Measurements from ENCODE around the gene DNAH10.

Gene DNAH10

GRCh38 chr12:123843912-123844748, 82.0 kb downstream of the DNAH10 start:
- no peaks in the 10 kb centered on the region for H3K27me3 ChIP-seq (ENCODE audit: control insufficient read depth, insufficient read depth, low read length)
- H3K4me1 ChIP-seq (ENCODE audit: control insufficient read depth, insufficient read depth, low read length) = no peaks in the 10 kb centered on the region
- no peaks in the 10 kb centered on the region for H3K9me3 ChIP-seq (ENCODE audit: control insufficient read depth, insufficient read depth, low read depth, low read length)
- no peak overlapping the region for H3K27ac ChIP-seq (ENCODE audit: low read depth, low read length)
- H3K4me3 ChIP-seq (ENCODE audit: low read depth, low read length) = no peak overlapping the region
- H3K9ac ChIP-seq (ENCODE audit: low read length) = no peak overlapping the region
- no peaks in the 10 kb centered on the region for H3K36me3 ChIP-seq (ENCODE audit: control insufficient read depth, insufficient read depth, low read length)

DNA sequence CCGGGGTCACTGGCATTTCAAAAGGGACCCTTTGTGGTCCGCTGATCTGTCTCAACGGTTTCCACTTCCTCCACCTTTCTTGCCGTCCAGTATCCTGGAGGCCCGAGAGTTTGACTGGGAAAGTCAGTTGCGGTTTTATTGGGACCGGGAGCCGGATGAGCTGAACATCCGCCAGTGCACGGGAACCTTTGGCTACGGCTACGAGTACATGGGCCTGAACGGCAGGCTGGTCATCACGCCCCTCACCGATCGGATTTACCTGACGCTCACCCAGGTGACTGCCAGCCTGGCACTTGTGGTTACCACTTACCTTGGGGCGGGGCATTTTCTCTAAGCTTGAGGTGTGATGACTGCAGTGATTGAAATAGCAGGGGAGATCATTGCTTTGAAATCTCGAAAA, 83.8 kb downstream of the DNAH10 start:
- Histone ChIP-seq H3K27ac (ENCODE audit: low read depth, low read length) (no peak overlapping the region), H3K4me3 (ENCODE audit: low read depth, low read length) (no peak overlapping the region), H3K4me1 (ENCODE audit: control insufficient read depth, insufficient read depth, low read length) (no peaks in the 10 kb centered on the region), H3K9ac (ENCODE audit: low read length) (no peak overlapping the region), H3K27me3 (ENCODE audit: control insufficient read depth, insufficient read depth, low read length) (no peaks in the 10 kb centered on the region), H3K9me3 (ENCODE audit: control insufficient read depth, insufficient read depth, low read depth, low read length) (no peaks in the 10 kb centered on the region), H3K36me3 (ENCODE audit: control insufficient read depth, insufficient read depth, low read length) (no peaks in the 10 kb centered on the region)

DNA sequence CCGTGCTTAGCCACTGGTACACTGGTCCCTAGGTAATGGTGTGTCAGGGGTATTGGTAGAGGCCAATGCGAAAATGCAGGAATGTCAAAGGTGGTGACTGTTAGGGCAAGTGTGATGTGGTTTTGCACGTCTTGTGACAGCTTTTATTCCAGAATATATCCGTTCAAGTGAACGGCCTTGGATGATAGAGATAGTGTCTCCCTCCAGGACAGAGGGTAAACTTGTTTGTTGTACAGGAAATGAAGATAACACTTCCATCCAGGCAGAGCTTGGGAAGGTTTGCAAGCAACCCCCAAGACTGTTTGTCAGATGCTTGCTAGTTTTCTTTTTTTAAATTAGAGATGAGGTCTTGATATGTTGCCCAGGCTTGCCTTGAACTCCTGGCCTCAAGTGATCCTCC, 84.2 kb downstream of the DNAH10 start:
- no peak overlapping the region for H3K27ac ChIP-seq (ENCODE audit: low read depth, low read length)
- no peak overlapping the region for H3K9ac ChIP-seq (ENCODE audit: low read length)
- H3K4me3 ChIP-seq (ENCODE audit: low read depth, low read length) = no peak overlapping the region
- no peaks in the 10 kb centered on the region for H3K36me3 ChIP-seq (ENCODE audit: control insufficient read depth, insufficient read depth, low read length)
- no peaks in the 10 kb centered on the region for H3K4me1 ChIP-seq (ENCODE audit: control insufficient read depth, insufficient read depth, low read length)
- H3K9me3 ChIP-seq (ENCODE audit: control insufficient read depth, insufficient read depth, low read depth, low read length) = no peaks in the 10 kb centered on the region
- no peaks in the 10 kb centered on the region; the same call in 1 of the 2 replicates for H3K27me3 ChIP-seq (ENCODE audit: control insufficient read depth, insufficient read depth, low read length)

GRCh38 chr12:123847019-123847418, 84.9 kb downstream of the DNAH10 start:
- H3K27me3 ChIP-seq (ENCODE audit: control insufficient read depth, insufficient read depth, low read length) = no peaks in the 10 kb centered on the region; the same call in 1 of the 2 replicates
- H3K4me1 ChIP-seq (ENCODE audit: control insufficient read depth, insufficient read depth, low read length) = no peaks in the 10 kb centered on the region
- no peak overlapping the region for H3K4me3 ChIP-seq (ENCODE audit: low read depth, low read length)
- H3K9me3 ChIP-seq (ENCODE audit: control insufficient read depth, insufficient read depth, low read depth, low read length) = no peaks in the 10 kb centered on the region
- no peaks in the 10 kb centered on the region for H3K36me3 ChIP-seq (ENCODE audit: control insufficient read depth, insufficient read depth, low read length)
- H3K9ac ChIP-seq (ENCODE audit: low read length) = no peak overlapping the region
- no peak overlapping the region for H3K27ac ChIP-seq (ENCODE audit: low read depth, low read length)

GRCh38 chr12:123847876-123848275, 85.8 kb downstream of the DNAH10 start:
- Histone ChIP-seq H3K9ac (ENCODE audit: low read length) (no peak overlapping the region), H3K36me3 (ENCODE audit: control insufficient read depth, insufficient read depth, low read length) (no peaks in the 10 kb centered on the region), H3K27ac (ENCODE audit: low read depth, low read length) (no peak overlapping the region), H3K4me1 (ENCODE audit: control insufficient read depth, insufficient read depth, low read length) (no peaks in the 10 kb centered on the region), H3K4me3 (ENCODE audit: low read depth, low read length) (no peak overlapping the region), H3K9me3 (ENCODE audit: control insufficient read depth, insufficient read depth, low read depth, low read length) (no peaks in the 10 kb centered on the region), H3K27me3 (ENCODE audit: control insufficient read depth, insufficient read depth, low read length) (no peaks in the 10 kb centered on the region; the same call in 1 of the 2 replicates)

- Histone ChIP-seq H3K9me3 (ENCODE audit: control insufficient read depth, insufficient read depth, low read depth, low read length) (no peaks in the 10 kb centered on the region), H3K27me3 (ENCODE audit: control insufficient read depth, insufficient read depth, low read length) (peaks cover 4% of the 10 kb centered on the region; the same call in 1 of the 2 replicates), H3K9ac (ENCODE audit: low read length) (no peak overlapping the region), H3K36me3 (ENCODE audit: control insufficient read depth, insufficient read depth, low read length) (no peaks in the 10 kb centered on the region), H3K4me3 (ENCODE audit: low read depth, low read length) (no peak overlapping the region), H3K4me1 (ENCODE audit: control insufficient read depth, insufficient read depth, low read length) (no peaks in the 10 kb centered on the region), H3K27ac (ENCODE audit: low read depth, low read length) (no peak overlapping the region)
Observed at GRCh38 chr12:123849517-123849916, 87.4 kb downstream of the DNAH10 start.

DNA sequence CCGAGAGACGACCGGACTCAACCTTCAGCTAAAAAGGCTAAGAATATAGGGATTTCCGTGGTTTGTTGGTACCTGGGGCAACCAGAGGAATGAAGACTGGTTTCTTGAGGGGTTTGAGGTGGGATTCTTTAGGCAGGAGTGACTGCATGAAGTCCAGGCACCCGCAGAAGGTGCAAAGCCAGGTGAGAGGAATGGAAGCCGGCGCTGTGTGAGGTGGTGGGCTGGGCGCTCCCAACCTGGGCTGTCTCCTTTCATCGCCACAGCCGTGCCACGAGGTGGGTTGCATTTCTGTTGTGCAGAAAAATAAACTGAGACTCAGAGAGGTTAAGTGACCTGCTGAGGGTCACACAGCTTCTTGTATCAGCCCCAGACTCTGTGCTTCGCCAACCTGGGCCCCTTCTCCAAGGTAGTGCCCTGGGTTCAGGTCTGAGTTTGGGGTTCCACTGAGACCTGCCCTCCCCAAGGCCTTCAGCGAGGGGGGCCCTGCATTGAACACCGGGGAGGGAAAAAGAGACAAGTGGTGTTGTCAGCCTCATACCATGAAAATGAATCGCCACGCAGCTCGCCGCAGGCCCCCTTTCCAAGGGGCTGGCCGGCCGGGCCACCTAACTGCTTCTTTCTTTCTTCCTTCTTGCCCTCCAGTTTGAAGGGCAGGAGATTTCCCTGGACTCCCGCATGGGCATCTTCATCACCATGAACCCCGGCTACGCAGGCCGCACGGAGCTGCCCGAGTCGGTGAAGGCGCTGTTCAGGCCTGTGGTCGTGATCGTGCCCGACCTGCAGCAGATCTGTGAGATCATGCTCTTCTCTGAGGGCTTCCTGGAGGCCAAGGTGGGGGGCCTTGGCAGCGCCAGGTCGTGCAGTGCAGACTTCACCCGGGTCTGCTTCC, 88.4 kb downstream of the DNAH10 start:
- Histone ChIP-seq H3K36me3 (ENCODE audit: control insufficient read depth, insufficient read depth, low read length) (no peaks in the 10 kb centered on the region), H3K27ac (ENCODE audit: low read depth, low read length) (no peak overlapping the region), H3K4me3 (ENCODE audit: low read depth, low read length) (no peak overlapping the region), H3K27me3 (ENCODE audit: control insufficient read depth, insufficient read depth, low read length) (peaks cover 5% of the 10 kb centered on the region; the same call in 1 of the 2 replicates), H3K9ac (ENCODE audit: low read length) (no peak overlapping the region), H3K4me1 (ENCODE audit: control insufficient read depth, insufficient read depth, low read length) (no peaks in the 10 kb centered on the region), H3K9me3 (ENCODE audit: control insufficient read depth, insufficient read depth, low read depth, low read length) (no peaks in the 10 kb centered on the region)

DNA sequence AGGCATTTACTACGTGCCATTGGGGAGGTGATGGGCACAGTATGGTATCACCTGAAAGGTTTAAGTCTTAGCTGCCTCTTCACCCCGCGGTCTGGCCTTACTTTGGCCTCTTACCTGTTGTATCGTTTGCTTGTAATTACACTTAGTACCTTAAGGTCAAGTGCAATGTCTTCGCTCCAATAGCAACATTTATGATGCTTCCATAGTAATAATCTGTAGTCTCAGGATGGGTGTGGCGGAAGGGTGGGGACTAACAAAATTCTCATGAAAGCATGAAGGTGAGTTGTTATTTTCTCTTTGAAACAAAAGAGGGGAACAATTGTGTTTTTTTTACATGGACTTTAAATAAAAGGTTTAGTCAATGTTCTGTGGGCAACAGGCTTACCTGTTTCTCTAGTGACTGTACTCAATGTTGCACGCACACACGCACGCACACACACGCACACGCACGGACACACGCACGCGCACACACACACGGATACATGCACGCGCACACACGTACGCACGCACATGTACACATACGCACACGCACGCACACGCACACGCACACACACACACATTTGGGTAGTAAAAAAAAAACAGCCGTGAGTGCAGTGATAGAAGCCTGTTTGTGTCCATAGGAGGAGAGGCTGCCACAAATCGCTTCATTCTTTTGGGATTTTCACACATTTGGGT, 91.4 kb downstream of the DNAH10 start:
- H3K36me3 ChIP-seq (ENCODE audit: control insufficient read depth, insufficient read depth, low read length) = no peaks in the 10 kb centered on the region
- H3K27ac ChIP-seq (ENCODE audit: low read depth, low read length) = no peak overlapping the region
- peaks cover 5% of the 10 kb centered on the region; the same call in 1 of the 2 replicates for H3K27me3 ChIP-seq (ENCODE audit: control insufficient read depth, insufficient read depth, low read length)

DNA sequence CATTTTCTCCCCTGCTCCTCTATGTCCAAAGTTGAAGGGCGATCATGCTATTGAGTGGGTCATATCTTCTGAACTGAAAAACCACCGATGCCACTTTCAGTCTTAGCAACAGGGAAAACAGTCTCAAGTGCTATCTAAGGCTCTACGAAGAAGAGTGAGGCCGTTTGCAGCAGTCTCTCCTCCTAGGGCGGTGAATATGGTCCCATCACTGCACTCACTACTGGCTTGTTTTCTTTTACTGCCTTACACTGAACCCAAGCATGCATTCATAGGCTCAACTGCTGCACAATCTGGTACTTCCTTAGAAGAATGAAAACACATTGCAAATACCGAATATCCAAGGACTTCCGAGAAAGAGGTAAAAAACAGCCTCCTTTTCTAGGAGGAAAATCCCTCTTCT, 92.1 kb downstream of the DNAH10 start:
- Histone ChIP-seq H3K27me3 (ENCODE audit: control insufficient read depth, insufficient read depth, low read length) (peaks cover 5% of the 10 kb centered on the region; the same call in 1 of the 2 replicates), H3K4me3 (ENCODE audit: low read depth, low read length) (no peak overlapping the region), H3K4me1 (ENCODE audit: control insufficient read depth, insufficient read depth, low read length) (no peaks in the 10 kb centered on the region), H3K36me3 (ENCODE audit: control insufficient read depth, insufficient read depth, low read length) (no peaks in the 10 kb centered on the region), H3K27ac (ENCODE audit: low read depth, low read length) (no peak overlapping the region), H3K9me3 (ENCODE audit: control insufficient read depth, insufficient read depth, low read depth, low read length) (no peaks in the 10 kb centered on the region), H3K9ac (ENCODE audit: low read length) (no peak overlapping the region)

More for the DNA sequence above, 91.4 kb downstream of the DNAH10 start:
- Histone ChIP-seq H3K9ac (ENCODE audit: low read length) (no peak overlapping the region), H3K9me3 (ENCODE audit: control insufficient read depth, insufficient read depth, low read depth, low read length) (no peaks in the 10 kb centered on the region), H3K4me1 (ENCODE audit: control insufficient read depth, insufficient read depth, low read length) (no peaks in the 10 kb centered on the region), H3K4me3 (ENCODE audit: low read depth, low read length) (no peak overlapping the region)

DNA sequence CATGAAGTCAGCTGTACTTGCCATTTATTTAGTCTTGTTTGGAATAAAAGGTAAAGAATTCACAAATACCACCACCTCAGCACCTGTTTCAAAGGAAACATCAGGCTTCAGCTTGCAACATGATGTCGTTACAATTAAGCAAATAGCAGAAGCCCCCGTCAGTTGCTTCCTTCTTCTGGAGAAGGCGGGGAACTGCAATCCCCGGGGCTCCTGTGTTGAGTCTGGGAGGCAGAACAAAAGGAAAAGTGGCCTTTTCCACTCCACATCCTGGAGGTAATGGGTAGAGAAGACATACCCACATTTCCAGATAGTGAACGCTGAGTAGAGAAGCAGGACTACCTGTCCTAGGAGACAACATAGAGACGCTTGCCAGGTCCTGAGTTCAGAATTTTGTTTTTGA, 92.8 kb downstream of the DNAH10 start:
- H3K9me3 ChIP-seq (ENCODE audit: control insufficient read depth, insufficient read depth, low read depth, low read length) = no peaks in the 10 kb centered on the region
- H3K4me1 ChIP-seq (ENCODE audit: control insufficient read depth, insufficient read depth, low read length) = no peaks in the 10 kb centered on the region
- no peak overlapping the region for H3K4me3 ChIP-seq (ENCODE audit: low read depth, low read length)
- peaks cover 5% of the 10 kb centered on the region; the same call in 1 of the 2 replicates for H3K27me3 ChIP-seq (ENCODE audit: control insufficient read depth, insufficient read depth, low read length)
- no peaks in the 10 kb centered on the region for H3K36me3 ChIP-seq (ENCODE audit: control insufficient read depth, insufficient read depth, low read length)
- H3K9ac ChIP-seq (ENCODE audit: low read length) = no peak overlapping the region
- no peak overlapping the region for H3K27ac ChIP-seq (ENCODE audit: low read depth, low read length)
